Measurements from ENCODE around the gene OXNAD1.

Gene OXNAD1

DNA sequence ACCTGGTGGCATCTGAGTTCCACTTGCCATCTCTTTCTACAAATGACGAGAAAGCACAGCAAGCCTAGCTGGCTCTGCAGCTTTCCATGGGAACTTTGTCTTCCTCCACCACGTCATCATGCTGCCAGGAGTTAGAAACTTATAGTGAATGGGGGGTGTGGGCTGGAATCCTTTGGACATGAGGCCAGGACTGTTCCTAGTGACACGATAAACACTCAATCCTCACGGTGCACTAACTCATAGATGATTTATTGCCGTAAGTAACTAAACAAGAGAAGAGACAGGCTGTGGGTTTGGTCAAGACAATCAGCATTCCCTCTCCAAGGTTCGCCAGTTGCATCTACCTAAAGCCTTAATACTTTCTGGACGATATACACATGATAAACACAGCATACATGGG is 50.6 kb downstream of the OXNAD1 start:
- no peak overlapping the region for H3K4me3 Mint-ChIP-seq
- peaks cover 8% of the 10 kb centered on the region for H3K4me1 Mint-ChIP-seq
- H3K27me3 Mint-ChIP-seq (ENCODE audit: low read depth): no peaks in the 10 kb centered on the region
- H3K9me3 Mint-ChIP-seq: no peaks in the 10 kb centered on the region
- TF ChIP-seq, protein P1, sequence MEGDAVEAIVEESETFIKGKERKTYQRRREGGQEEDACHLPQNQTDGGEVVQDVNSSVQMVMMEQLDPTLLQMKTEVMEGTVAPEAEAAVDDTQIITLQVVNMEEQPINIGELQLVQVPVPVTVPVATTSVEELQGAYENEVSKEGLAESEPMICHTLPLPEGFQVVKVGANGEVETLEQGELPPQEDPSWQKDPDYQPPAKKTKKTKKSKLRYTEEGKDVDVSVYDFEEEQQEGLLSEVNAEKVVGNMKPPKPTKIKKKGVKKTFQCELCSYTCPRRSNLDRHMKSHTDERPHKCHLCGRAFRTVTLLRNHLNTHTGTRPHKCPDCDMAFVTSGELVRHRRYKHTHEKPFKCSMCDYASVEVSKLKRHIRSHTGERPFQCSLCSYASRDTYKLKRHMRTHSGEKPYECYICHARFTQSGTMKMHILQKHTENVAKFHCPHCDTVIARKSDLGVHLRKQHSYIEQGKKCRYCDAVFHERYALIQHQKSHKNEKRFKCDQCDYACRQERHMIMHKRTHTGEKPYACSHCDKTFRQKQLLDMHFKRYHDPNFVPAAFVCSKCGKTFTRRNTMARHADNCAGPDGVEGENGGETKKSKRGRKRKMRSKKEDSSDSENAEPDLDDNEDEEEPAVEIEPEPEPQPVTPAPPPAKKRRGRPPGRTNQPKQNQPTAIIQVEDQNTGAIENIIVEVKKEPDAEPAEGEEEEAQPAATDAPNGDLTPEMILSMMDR (IDR thresholded peaks at IDR 0.05; ENCODE audit: unreplicated experiment in 3 of 3): no peak
- H3K36me3 Mint-ChIP-seq (ENCODE audit: low read depth): peaks cover 42% of the 10 kb centered on the region
- H3K27ac Mint-ChIP-seq: no peak overlapping the region

DNA sequence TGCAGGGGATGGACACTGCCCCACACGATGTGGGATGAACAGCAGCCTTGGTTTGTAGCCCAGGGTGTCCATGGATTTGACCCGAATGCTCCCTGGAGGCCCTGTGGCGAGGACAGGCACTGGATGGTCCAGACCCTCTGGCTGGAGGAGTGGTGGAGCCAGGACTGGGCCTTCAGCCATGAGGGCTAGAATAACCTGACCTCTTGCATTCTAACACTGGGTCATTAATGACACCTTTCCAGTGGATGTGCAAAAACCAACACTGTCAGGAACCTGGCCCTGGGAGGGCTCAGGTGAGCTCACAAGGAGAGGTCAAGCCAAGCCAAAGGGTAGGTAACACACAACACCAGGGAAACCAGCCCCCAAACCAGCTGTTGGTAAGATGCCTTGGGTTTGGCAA is 51.4 kb downstream of the OXNAD1 start:
- Mint-ChIP-seq H3K9me3 (no peaks in the 10 kb centered on the region), H3K4me1 (peaks cover 7% of the 10 kb centered on the region), H3K27me3 (ENCODE audit: low read depth) (no peaks in the 10 kb centered on the region), H3K36me3 (ENCODE audit: low read depth) (peaks cover 47% of the 10 kb centered on the region), H3K27ac (no peak overlapping the region), H3K4me3 (no peak overlapping the region)
- TF ChIP-seq, protein P1 (IDR thresholded peaks at IDR 0.05; ENCODE audit: unreplicated experiment in 3 of 3): no peak

DNA sequence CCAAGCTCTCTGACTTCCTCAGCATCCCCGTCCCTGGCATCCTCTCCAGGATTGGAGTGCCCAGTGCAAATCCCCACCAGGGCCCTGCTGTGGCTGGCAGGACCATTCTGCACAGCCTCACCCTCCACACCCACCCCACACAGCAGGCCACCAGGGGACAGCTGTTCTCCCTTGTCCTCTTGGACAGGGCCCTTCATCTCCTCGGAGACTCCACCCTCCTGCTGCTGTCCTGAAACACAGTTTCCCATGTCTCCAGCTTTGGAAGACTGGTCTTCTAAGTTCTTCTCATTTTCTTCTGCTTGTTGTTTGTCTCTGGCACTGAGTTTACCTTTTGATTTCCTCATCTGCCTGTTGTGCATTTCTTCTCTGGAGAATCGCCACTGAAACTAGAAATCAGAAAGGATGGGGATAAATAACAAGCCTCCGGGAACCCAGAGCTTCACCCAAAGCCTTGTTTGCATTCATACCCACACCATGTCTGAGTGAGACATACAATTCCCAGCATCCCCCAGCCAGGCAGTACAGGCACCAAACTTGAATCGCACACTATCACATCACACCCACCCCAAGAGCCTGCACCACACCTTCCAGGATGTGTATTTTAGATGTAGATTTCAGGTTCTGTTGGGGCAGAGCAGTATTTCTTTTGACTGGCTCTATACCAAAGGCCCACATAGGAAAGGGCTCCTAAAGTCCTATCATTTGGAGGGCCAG is 52.0 kb downstream of the OXNAD1 start:
- no peak overlapping the region for H3K27ac Mint-ChIP-seq
- H3K4me3 Mint-ChIP-seq: no peak overlapping the region
- H3K27me3 Mint-ChIP-seq (ENCODE audit: low read depth): no peaks in the 10 kb centered on the region
- H3K9me3 Mint-ChIP-seq: no peaks in the 10 kb centered on the region
- peaks cover under 1% of the 10 kb centered on the region for H3K4me1 Mint-ChIP-seq
- TF ChIP-seq, protein P1 (IDR thresholded peaks at IDR 0.05; ENCODE audit: unreplicated experiment in 3 of 3): no peak
- H3K36me3 Mint-ChIP-seq (ENCODE audit: low read depth): peaks cover 44% of the 10 kb centered on the region

DNA sequence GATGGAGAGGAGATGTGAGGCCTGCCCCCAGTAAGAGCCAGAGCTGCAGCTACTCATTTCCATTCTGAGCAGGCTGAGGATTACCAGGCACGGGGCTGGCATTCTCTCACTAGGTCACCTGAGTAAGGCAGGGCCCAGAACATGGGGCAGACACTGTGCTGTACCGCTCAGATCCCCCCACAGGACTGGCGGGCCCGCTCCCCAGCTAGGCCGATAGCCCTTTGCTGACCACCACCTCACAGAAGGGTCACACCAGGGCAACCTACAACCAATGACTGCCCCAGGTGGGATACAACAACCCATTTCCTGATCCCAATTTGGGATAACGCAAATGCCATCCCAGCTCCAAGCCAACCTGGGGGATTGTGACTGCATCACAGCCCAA is 52.5 kb downstream of the OXNAD1 start:
- TF ChIP-seq, protein P1 (IDR thresholded peaks at IDR 0.05; ENCODE audit: unreplicated experiment in 3 of 3): no peak
- Mint-ChIP-seq H3K4me1 (no peaks in the 10 kb centered on the region), H3K27me3 (ENCODE audit: low read depth) (no peaks in the 10 kb centered on the region), H3K9me3 (no peaks in the 10 kb centered on the region), H3K36me3 (ENCODE audit: low read depth) (peaks cover 40% of the 10 kb centered on the region), H3K27ac (no peak overlapping the region), H3K4me3 (no peak overlapping the region)

DNA sequence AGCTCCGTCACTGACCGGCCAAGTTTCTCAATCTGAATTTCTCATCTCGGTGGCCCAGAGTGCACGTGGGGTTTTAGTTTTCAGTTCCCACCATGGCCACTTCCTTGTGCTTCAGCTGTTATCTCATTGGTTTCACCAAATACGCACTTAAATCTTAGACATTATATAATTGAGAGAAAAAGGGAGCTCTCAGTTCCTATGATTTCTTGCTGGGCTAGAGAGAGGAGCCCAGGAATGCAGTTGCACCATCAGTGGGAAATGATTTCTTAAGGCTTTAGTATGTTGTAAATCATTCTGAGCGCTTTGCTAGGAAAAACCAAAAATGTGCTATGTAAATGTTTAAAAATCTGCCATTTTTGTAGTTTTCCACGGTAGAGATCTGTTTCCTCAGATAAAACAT is 53.2 kb downstream of the OXNAD1 start:
- peaks cover 40% of the 10 kb centered on the region for H3K36me3 Mint-ChIP-seq (ENCODE audit: low read depth)
- TF ChIP-seq, protein P1 (IDR thresholded peaks at IDR 0.05; ENCODE audit: unreplicated experiment in 3 of 3): no peak
- no peak overlapping the region for H3K27ac Mint-ChIP-seq
- H3K4me3 Mint-ChIP-seq: no peak overlapping the region
- H3K4me1 Mint-ChIP-seq: no peaks in the 10 kb centered on the region
- H3K9me3 Mint-ChIP-seq: no peaks in the 10 kb centered on the region
- no peaks in the 10 kb centered on the region for H3K27me3 Mint-ChIP-seq (ENCODE audit: low read depth)

DNA sequence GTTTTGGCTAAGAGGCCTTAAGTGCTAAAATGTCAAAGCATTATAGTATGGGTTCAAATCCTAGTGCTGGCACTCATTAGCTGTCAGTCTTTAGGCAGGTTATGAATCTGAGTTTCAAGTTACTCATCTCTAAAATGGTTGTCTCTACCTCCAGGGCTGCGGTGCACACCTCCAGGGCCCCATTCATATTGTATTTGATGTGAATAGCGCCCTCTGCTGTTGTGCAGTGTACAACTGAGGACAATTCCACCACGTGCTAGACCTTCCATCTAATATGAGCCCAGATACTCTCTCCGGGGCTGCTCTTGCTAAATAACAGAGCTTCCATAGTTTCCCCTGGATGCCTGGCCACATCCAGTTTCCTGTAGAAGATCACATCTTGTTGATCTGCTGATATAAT is 54.3 kb downstream of the OXNAD1 start:
- TF ChIP-seq, protein P1 (IDR thresholded peaks at IDR 0.05; ENCODE audit: unreplicated experiment in 3 of 3): peak in 1 of 3 experiments; percentile 11
- H3K27me3 Mint-ChIP-seq (ENCODE audit: low read depth): no peaks in the 10 kb centered on the region
- peaks cover 44% of the 10 kb centered on the region for H3K36me3 Mint-ChIP-seq (ENCODE audit: low read depth)
- no peaks in the 10 kb centered on the region for H3K4me1 Mint-ChIP-seq
- H3K9me3 Mint-ChIP-seq: no peaks in the 10 kb centered on the region
- H3K4me3 Mint-ChIP-seq: no peak overlapping the region
- H3K27ac Mint-ChIP-seq: no peak overlapping the region
